H9 (cell line): ENCODE data around the gene MAP3K8. TPM values are rescaled to one million over a fixed set of nuclear protein-coding genes. Genes with fewer than 3 reads are reported as not detected.

Experiments used
- DNase-seq: peaks from one replicate; pipeline ENCODE4 v3.0.0-alpha.2; 2017
- H2AFZ ChIP-seq: one replicate; pipeline ENCODE4 v1.6.1; 2013; ENCODE audit warnings: mild to moderate bottlenecking, low read length, control low read depth, moderate library complexity
- H2AK5ac ChIP-seq: 2 replicates; pipeline ENCODE4 v1.6.1; 2013; ENCODE audit warnings: low read length, control low read depth, mixed read lengths; ENCODE audit not compliant: insufficient read length
- H2BK120ac ChIP-seq: one replicate; pipeline ENCODE4 v1.6.1; 2013; ENCODE audit warnings: low read depth, mild to moderate bottlenecking, low read length, control low read depth, inconsistent platforms; ENCODE audit not compliant: poor library complexity, severe bottlenecking
- H2BK12ac ChIP-seq: 2 replicates; pipeline ENCODE4 v1.6.1; 2013; ENCODE audit warnings: low read length, control low read depth, mixed read lengths, low read depth; ENCODE audit not compliant: insufficient read length
- H2BK15ac ChIP-seq: 2 replicates; pipeline ENCODE4 v1.6.1; 2013; ENCODE audit warnings: low read depth, low read length, control low read depth
- H2BK20ac ChIP-seq: one replicate; pipeline ENCODE4 v1.6.1; 2013; ENCODE audit warnings: low read depth, mild to moderate bottlenecking, low read length, control low read depth, inconsistent platforms; ENCODE audit not compliant: poor library complexity, severe bottlenecking
- H2BK5ac ChIP-seq: 2 replicates; pipeline ENCODE4 v1.6.1; 2013; ENCODE audit warnings: low read length, control low read depth, mixed read lengths; ENCODE audit not compliant: insufficient read length
- H3K14ac ChIP-seq: 2 replicates; pipeline ENCODE4 v1.6.1; 2013; ENCODE audit warnings: low read length, control low read depth; ENCODE audit not compliant: insufficient read depth
- H3K18ac ChIP-seq: 2 replicates; pipeline ENCODE4 v1.6.1; 2013; ENCODE audit warnings: low read depth, mild to moderate bottlenecking, mixed read lengths, low read length, control low read depth; ENCODE audit not compliant: insufficient read length
- H3K23ac ChIP-seq: 2 replicates; pipeline ENCODE4 v1.6.1; 2013; ENCODE audit warnings: low read length, control low read depth, mixed read lengths, low read depth; ENCODE audit not compliant: insufficient read length
- H3K23me2 ChIP-seq: 2 replicates; pipeline ENCODE4 v1.6.1; 2013; ENCODE audit warnings: low read depth, mild to moderate bottlenecking, mixed read lengths, low read length, control low read depth; ENCODE audit not compliant: insufficient read length, poor library complexity, severe bottlenecking
- H3K27ac ChIP-seq: 2 replicates; pipeline ENCODE4 v1.5.1; 2013; ENCODE audit warnings: low read length, control low read depth, mixed read lengths, low read depth; ENCODE audit not compliant: insufficient read length
- H3K27me3 ChIP-seq: 2 replicates; pipeline ENCODE4 v1.6.1; 2013; ENCODE audit warnings: low read length, control low read depth, inconsistent platforms; ENCODE audit not compliant: insufficient read depth
- H3K4ac ChIP-seq: 2 replicates; pipeline ENCODE4 v1.6.1; 2013; ENCODE audit warnings: low read depth, mild to moderate bottlenecking, control low read depth, inconsistent platforms, low read length, moderate library complexity
- H3K4me1 ChIP-seq: 2 replicates; pipeline ENCODE4 v1.6.1; 2013; ENCODE audit warnings: low read length, control low read depth, inconsistent platforms; ENCODE audit not compliant: insufficient read depth
- H3K4me2 ChIP-seq: 2 replicates; pipeline ENCODE4 v1.6.1; 2013; ENCODE audit warnings: low read length, control low read depth, mixed read lengths; ENCODE audit not compliant: insufficient read length, insufficient read depth
- H3K56ac ChIP-seq: 2 replicates; pipeline ENCODE4 v1.6.1; 2013; ENCODE audit warnings: low read depth, mild to moderate bottlenecking, mixed read lengths, low read length, control low read depth; ENCODE audit not compliant: insufficient read length
- H3K79me1 ChIP-seq: 2 replicates; pipeline ENCODE4 v1.6.1; 2013; ENCODE audit warnings: low read depth, mild to moderate bottlenecking, moderate library complexity, low read length, control low read depth, inconsistent platforms; ENCODE audit not compliant: insufficient read depth, poor library complexity, severe bottlenecking
- H3K79me2 ChIP-seq: 2 replicates; pipeline ENCODE4 v1.6.1; 2013; ENCODE audit warnings: low read length, control low read depth, inconsistent platforms; ENCODE audit not compliant: insufficient read depth
- H3K9ac ChIP-seq: 2 replicates; pipeline ENCODE4 v1.6.1; 2013; ENCODE audit warnings: low read length, control low read depth, mixed read lengths; ENCODE audit not compliant: insufficient read length; ENCODE audit errors: extremely low read depth
- H3K9me3 ChIP-seq: one replicate; pipeline ENCODE4 v1.6.1; 2013; ENCODE audit warnings: low read depth, low read length, inconsistent platforms; ENCODE audit not compliant: control insufficient read depth
- H3T11ph ChIP-seq: one replicate; pipeline ENCODE4 v1.6.1; 2013; ENCODE audit warnings: mild to moderate bottlenecking, low read length, control low read depth, inconsistent platforms
- H4K20me1 ChIP-seq: one replicate; pipeline ENCODE4 v1.6.1; 2013; ENCODE audit not compliant: control insufficient read depth, insufficient read length, insufficient read depth
- H4K5ac ChIP-seq: 2 replicates; pipeline ENCODE4 v1.6.1; 2013; ENCODE audit warnings: low read depth, mild to moderate bottlenecking, mixed read lengths, low read length, control low read depth; ENCODE audit not compliant: insufficient read length
- H4K8ac ChIP-seq: replicated peaks from 2 replicates; pipeline ENCODE4 v1.6.1; 2013; ENCODE audit warnings: low read length, control low read depth, mixed read lengths, low read depth; ENCODE audit not compliant: insufficient read length
- H4K91ac ChIP-seq: 2 replicates; pipeline ENCODE4 v1.6.1; 2013; ENCODE audit warnings: low read depth, mild to moderate bottlenecking, moderate library complexity, mixed read lengths, low read length, control low read depth; ENCODE audit not compliant: insufficient read length
- H3K27ac Mint-ChIP-seq, 3 experiments: 2 replicates in 2 of 3; 3 replicates in 1 of 3; pipeline ENCODE4 v1.8.0; 2020 to 2021; ENCODE audit warnings: mixed read lengths in 3 of 3, mild to moderate bottlenecking in 1 of 3, moderate library complexity in 1 of 3
- H3K27me3 Mint-ChIP-seq: 2 replicates; pipeline ENCODE4 v1.8.0; 2021; ENCODE audit warnings: low read depth, mild to moderate bottlenecking, moderate library complexity, mixed read lengths
- H3K36me3 Mint-ChIP-seq, 3 experiments: 2 replicates in 2 of 3; 3 replicates in 1 of 3; pipeline ENCODE4 v1.8.0; 2020 to 2021; ENCODE audit warnings: low read depth in 3 of 3, mixed read lengths in 3 of 3; ENCODE audit not compliant: insufficient read depth in 1 of 3
- H3K4me1 Mint-ChIP-seq, 2 experiments: 2 replicates each; pipeline ENCODE4 v1.8.0; 2020; ENCODE audit warnings: mixed read lengths in 2 of 2
- H3K4me3 Mint-ChIP-seq, 2 experiments: 2 replicates in 1 of 2; 3 replicates in 1 of 2; pipeline ENCODE4 v1.8.0; 2020 to 2021; ENCODE audit warnings: mild to moderate bottlenecking in 2 of 2, mixed read lengths in 2 of 2, moderate library complexity in 1 of 2
- H3K9me3 Mint-ChIP-seq, 2 experiments: 2 replicates in 1 of 2; 3 replicates in 1 of 2; pipeline ENCODE4 v1.8.0; 2020; ENCODE audit warnings: mild to moderate bottlenecking in 2 of 2, mixed read lengths in 2 of 2, moderate library complexity in 1 of 2
- WGBS: extraction: QIAGEN DNeasy Blood & Tissue Kit; methylation state at CpG from one replicate; pipeline ENCODE4 v1.1.7; 2013; ENCODE audit warnings: missing lambda C conversion rate, low lambda C conversion rate, mixed read lengths; ENCODE audit not compliant: insufficient read length; ENCODE audit errors: extremely low coverage; 5-methylcytosine and 5-hydroxymethylcytosine counted together
- total RNA-seq: library from RNA; stranded (reverse); gene quantifications from 2 replicates; pipeline ENCODE4 v1.2.1, GENCODE V29; 2021
- TF ChIP-seq, protein P1 (sequence below): fragments of 200-600 bp; sonication (generic); conservative IDR thresholded peaks from 3 replicates; pipeline ENCODE4 v1.8.0; 2021; ENCODE audit warnings: antibody characterized with exemption, mild to moderate bottlenecking

The MAP3K8 gene
- total RNA-seq, 1 experiment from 2014 or later: 3.5 TPM

DNA sequence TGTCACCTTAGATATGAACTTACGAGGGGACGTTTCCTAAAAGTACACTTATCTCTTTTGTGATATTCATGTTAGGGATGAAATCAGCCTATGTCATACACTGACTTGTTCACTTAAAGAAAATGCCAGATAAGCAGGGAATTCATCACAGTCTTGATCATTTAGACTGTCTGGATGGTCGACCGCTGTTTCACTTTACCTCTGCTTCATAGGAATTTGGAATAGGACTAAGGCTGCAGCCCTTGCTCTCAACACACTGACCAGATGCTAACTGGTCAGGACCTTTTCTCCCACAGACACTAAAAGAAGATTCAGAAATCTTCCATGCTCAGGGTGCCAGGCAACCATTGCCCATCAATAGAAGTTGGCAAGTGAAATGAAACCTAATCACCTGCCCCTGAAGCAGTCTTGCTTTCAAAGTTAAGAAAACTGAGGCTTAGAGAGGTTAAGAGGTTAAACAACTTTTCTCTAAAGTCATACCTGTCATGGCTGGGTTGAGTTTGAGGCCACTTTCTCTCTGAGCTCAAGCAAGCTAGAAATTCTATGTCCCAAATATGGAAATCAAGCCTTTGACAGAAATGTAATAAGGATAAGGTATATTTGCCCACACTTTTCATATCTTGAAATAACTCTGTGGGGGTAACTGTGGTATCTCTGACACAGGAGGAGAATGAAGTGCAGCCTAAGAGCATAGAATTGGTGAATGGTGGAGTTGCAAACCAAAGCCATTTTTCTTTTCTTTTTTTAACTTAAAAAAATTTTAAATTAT lies 77.1 kb downstream of the MAP3K8 start:
- Histone ChIP-seq H2BK20ac (no peak overlapping the region), H3K23ac (no peak overlapping the region), H4K5ac (no peak overlapping the region), H4K20me1 (no peaks in the 10 kb centered on the region), H2AK5ac (no peak overlapping the region), H3K27ac (no peak overlapping the region), H3K18ac (no peak overlapping the region), H3K23me2 (no peaks in the 10 kb centered on the region), H3K9ac (no peak overlapping the region), H3T11ph (no peak overlapping the region), H3K56ac (no peak overlapping the region), H2BK120ac (no peak overlapping the region), H3K4ac (no peak overlapping the region), H2BK15ac (no peak overlapping the region), H2BK12ac (no peak overlapping the region), H2BK5ac (no peak overlapping the region), H3K4me1 (no peaks in the 10 kb centered on the region), H3K27me3 (no peaks in the 10 kb centered on the region), H4K91ac (no peak overlapping the region), H3K14ac (no peak overlapping the region), H3K9me3 (no peaks in the 10 kb centered on the region), H3K79me2 (no peaks in the 10 kb centered on the region), H3K79me1 (no peaks in the 10 kb centered on the region), H2AFZ (no peak overlapping the region), H4K8ac (no peak overlapping the region), H3K4me2 (no peak overlapping the region)
- no peaks in the 10 kb centered on the region for H3K36me3 Mint-ChIP-seq
- no peak for DNase-seq
- H3K27me3 Mint-ChIP-seq: peaks cover 1% of the 10 kb centered on the region
- no peaks in the 10 kb centered on the region for H3K4me1 Mint-ChIP-seq
- H3K9me3 Mint-ChIP-seq: no peaks in the 10 kb centered on the region; a peak in 1 of 5 replicates
- TF ChIP-seq, protein P1, sequence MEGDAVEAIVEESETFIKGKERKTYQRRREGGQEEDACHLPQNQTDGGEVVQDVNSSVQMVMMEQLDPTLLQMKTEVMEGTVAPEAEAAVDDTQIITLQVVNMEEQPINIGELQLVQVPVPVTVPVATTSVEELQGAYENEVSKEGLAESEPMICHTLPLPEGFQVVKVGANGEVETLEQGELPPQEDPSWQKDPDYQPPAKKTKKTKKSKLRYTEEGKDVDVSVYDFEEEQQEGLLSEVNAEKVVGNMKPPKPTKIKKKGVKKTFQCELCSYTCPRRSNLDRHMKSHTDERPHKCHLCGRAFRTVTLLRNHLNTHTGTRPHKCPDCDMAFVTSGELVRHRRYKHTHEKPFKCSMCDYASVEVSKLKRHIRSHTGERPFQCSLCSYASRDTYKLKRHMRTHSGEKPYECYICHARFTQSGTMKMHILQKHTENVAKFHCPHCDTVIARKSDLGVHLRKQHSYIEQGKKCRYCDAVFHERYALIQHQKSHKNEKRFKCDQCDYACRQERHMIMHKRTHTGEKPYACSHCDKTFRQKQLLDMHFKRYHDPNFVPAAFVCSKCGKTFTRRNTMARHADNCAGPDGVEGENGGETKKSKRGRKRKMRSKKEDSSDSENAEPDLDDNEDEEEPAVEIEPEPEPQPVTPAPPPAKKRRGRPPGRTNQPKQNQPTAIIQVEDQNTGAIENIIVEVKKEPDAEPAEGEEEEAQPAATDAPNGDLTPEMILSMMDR: no peak
- no peak overlapping the region for H3K4me3 Mint-ChIP-seq
- no peak overlapping the region for H3K27ac Mint-ChIP-seq
- WGBS: no CpG with 5 or more reads among the region's 4 CpGs

Other genes starting within 250 kb of the MAP3K8 start
- 43.9 and 44.0 TPM in 2 replicates for gene MTPAP, start 84.9 kb upstream of the MAP3K8 start, total RNA-seq
- not detected in 2 replicates for gene LYZL2, start 195.6 kb downstream of the MAP3K8 start, total RNA-seq